ENCODE data around the gene ATRN.
"Not testable (repeated sequence)": the region's sequence is repeated elsewhere in the genome, so short reads cannot be mapped to it uniquely, and the experiment has no call there.

Gene ATRN

DNA sequence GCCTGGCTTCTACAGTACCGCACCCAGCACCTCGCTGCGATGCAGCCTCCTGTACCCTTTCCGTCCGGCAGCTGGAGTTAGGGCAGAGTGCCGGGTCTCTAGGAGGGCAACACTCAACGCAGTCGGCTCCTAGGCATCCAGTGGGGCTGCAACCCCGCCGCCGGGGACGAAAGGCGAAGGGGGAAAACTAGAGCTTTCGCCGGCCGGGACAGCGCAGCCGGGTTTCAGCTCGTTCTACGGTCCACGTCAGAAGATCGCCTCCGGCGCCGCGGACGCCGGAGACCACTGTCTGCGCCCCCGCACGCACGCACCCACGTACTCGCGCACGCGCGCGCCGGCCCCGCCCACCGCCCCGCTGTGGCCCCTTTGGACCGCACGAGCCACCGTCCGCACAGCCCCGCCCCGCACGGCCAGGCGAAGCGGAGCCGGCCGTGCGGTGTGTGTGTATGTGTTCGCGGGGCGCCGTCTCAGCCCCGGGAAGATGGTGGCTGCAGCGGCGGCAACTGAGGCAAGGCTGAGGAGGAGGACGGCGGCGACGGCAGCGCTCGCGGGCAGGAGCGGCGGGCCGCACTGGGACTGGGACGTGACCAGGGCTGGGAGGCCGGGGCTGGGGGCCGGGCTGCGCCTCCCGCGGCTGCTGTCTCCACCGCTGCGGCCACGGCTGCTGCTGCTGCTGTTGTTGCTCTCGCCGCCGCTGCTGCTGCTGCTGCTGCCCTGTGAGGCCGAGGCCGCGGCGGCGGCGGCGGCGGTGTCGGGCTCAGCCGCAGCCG lies at the start of gene ATRN:
ATRN (plus strand) TSS at position 392 of the 770 bp plus-strand sequence; CDS start at position 482, 90 bp downstream.
- peak; percentile 84 for DNase-seq

DNA sequence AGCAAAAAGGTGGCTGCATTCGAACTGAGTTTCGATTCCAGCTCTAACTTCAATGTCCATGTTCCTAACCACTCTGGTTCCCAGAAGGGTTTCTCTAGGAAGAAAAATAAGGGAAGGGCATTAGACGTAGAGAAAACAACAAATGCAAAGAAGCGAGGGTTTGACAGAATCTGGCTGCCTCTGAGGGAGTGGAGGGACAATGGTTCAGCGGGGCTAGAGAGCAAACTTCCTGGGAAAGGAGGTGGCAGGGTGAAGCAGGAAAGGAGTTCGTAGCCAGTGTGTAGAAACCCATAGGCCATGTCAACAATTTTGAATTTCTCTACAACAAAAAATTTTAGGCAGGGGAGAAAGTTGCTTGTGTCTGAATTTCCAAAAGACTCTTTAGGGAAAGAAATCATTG lies 48.8 kb upstream of the ATRN start:
- no peak for DNase-seq

DNA sequence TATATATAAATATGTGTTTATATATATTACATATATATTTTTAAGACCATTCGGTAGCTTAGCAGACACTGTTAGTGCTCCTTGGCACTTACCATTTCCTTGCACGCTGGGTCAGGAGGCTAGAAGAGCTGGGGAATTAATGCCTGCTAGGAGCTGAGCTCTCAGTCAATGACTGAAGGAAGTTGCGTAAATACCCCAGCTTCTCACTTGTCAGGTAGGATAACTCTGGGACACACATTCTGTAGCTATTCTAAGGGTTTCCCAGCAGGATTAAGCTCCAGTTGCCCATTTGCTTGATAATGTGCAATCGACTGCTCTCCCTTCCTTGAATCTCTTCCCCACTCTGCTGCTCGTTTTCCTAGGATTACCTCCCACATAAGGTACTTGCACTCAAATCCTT lies 47.7 kb upstream of the ATRN start:
- DNase-seq = no peak

DNA sequence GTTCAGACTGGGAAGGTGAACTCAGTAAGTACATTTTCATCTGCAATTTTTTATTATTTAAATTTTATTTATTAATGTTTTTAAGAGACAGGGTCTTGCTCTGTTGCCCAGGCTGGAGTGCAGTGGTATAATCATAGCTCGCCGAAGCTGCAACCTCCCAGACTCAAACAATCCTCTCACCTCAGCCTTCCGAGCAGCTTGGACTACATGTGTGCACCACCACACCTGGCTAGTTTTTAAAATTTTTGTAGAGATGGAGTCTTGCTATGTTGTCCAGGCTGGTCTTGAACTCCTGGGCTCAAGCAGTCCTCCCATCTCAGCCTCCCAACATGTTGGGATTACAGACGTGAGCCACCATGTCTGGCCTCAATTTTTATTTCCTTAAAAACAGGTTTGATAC lies 44.1 kb upstream of the ATRN start:
- not testable (repeated sequence) for DNase-seq

DNA sequence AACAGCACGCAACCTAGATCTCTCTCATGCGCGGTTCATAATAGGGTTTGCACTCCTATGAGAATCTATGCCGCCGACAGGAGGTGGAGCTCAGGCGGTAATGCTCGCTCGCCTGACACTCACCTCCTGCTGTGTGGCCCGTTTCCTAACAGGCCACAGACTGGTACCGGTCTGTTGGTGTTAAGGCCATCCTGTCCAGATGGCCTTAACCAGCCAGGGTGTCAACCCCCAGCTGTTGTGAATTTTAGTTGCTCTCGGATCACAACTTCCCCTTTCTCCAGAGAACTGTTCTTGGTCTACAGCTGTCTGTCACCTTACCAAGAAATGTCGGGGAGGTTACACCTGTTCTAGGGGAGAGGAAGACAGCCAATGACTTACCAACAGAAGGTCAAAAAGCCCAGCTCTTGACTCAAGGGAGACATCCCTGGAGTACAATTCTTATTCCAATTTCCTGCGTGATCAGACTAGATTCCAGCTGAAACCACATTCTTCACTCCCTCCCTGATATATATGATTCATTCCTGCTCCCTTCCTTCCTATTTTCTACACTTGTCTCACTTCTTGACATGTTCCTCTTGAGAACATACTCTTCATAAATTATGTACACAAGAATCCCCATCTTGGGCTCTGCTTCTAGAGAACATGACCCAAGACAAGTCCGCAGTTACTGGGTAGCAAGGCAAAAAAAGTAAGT lies 40.3 kb upstream of the ATRN start:
- peak; percentile 21 for DNase-seq

DNA sequence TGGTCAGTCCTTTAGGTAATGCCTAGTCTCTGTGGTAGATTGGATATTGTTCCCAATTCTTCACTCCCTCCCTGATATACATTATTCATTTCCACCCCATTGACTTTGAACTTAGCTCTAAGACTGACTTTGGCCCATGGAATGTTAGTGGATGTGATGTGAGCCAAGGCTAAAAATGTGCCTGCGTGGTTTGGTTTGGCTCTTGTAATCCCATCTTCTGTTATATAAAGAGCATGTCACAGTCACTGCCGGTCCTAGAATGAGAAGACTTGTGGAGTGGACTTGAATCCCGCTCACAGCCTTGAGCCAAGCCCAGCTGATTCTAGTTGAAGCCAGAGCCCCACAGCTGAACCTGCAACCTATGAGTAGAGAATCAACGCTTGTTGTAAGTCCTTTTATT lies 39.7 kb upstream of the ATRN start:
- DNase-seq = no peak

DNA sequence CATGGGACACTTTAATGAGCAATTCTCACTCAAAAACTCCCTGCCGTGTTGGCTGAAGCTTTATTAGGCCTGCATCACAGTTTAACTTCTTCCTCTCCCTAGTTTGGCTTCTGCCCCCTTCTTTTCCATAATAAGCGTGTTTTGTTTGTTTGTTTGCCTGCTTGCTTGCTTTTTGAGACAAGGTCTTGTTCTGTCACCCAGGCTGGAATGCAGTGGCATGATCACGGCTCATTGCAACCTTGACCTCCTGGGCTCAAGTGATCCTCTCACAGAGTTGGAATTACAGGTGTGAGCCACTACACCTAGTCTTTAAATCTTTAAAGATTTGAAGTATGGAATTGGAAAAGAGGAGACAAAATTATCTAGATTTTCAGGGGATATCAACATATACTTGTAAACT lies 38.0 kb upstream of the ATRN start:
- DNase-seq = no peak

DNA sequence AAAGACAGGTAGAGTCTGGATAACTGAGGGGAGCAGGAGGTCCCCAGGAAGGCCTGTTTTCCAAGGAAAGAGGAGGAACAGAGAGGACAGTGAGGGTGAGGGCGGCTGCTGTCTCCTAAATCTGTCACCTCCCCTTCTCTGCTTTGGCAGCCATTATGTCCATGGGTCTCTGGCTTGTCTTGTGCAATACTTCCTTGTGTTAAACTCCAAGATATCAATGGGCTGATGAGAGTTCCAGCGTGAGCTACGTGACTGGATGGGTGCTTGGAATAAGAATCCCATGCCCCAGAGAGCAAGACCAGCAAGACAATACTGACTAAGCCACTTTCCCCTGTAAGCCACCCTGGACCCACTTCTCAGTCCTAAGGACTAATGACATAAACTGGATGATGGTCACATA lies 37.1 kb upstream of the ATRN start:
- DNase-seq = no peak

DNA sequence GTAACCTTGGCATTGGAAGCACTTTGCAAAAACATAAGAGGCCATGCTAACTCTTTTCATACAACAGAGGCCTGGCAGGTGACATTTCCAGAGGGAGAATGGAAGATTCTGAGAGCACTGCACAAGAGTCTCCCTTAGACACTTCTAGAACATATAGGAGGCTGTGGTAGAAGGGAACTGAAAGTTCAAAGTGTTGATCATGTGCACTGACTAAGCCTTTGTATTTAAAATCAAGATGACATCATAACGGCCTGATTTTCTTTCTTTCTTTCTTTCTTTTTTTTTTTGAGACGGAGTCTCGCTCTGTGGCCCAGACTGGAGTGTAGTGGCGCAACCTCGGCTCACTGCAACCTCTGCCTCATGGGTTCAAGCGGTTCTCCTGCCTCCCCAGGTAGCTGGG lies 36.6 kb upstream of the ATRN start:
- DNase-seq = no peak

DNA sequence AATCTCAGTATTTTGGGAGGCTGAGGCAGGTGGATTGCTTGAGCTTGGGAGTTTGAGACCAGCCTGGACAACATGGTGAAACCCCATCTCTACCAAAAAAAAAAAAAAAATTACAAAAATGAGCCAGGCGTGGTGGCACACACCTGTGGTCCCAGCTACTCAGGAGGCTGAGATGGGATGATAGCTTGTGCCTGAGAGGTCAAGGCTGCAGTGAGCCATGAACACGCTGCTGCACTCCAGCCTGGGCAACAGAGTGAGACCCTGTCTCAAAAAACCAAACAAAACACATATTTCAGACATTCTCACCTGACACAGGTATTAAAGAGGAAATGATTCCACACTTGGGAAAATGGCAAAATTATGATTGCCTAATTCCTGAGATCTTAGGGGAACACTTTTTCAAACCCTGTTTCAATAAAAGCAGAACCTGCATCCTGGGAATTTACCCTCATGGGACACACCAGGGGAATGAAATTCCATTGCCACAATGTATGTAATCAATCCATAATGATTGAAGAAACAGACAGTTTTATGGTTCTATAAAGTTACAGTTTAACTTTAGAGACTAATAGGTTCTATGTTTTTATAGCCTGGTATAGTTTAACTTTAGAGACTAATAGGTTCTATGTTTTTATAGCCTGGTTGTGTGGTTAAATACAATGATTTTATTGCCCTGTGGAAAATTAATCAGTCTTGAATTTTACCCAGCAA lies 33.8 kb upstream of the ATRN start:
- DNase-seq = no peak

DNA sequence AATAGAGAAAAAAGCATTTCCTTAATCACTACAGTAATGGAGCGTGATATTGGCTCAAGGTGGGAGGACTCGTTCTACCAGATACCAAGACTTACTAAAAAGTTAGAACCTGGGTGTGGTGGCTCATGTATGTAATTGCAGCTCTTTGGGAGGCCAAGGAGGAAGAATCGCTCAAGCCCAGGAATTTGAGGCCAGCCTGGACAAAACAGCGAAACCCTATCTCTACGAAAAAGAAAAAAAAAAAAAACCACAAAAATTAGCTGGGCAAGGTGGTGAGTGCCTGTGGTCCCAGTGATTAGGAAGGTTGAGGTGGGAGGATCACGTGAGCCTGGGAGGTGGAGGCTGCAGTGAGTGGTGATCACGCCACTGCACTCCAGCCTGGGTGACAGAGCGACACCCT lies 24.0 kb upstream of the ATRN start:
- DNase-seq = no peak

DNA sequence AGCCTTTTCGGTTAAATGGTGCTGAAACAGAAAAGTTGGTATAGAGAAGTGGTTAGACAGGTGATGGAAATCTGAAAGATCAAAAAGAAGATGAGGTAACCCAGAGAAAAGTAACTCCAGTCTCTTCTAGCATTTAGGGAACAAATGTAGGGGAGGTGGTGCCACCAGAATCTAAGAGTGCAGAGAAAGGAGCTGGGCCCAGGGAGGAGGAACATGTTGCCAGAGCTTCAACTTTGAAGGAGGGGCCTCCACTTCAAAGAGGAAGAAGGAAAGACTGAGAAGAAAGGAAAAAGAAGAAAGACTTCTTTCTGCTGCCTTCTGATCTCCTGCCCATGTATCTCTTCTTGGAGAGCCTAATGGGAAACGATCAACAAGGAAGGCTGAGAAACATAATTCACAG lies 23.5 kb upstream of the ATRN start:
- no peak for DNase-seq

DNA sequence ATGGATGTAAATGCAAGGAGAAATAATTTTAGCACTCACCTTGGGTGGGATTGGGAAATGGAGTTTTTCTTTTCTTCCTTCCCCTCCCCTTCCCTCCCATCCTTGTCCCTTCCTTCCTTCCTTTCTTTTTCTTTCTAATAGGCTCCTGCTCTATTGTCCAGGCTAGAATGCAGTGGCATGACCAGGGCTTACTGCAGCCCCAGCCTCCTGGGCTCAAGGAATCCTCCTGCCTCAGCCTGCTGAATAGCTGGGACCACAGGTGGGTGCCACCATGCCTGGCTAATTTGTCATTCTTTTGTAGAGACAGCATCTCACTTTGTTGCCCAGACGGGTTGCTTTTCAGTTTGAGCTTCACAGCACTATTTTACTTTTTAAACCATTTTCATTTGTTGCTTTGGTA lies 21.5 kb upstream of the ATRN start:
- no peak for DNase-seq

DNA sequence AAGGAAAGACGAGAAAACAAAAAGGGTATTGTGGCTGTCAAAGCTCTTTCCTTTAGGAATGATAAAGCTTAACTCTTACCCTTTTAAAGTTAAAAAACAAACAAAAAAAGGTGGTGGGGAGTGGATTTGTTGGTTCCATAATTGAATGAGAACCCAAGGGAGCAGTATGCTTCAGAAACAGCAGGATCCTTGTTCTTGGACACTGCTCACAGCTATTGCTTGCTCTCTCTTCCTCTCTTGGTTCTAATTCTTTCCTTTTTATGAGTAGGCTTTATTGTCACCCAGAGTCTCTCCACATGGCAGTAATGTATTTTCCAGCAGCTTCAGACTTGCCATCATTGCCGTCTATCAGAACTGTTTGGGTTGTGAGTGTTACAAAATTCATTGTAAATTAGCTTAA lies 18.7 kb upstream of the ATRN start:
- no peak for DNase-seq

DNA sequence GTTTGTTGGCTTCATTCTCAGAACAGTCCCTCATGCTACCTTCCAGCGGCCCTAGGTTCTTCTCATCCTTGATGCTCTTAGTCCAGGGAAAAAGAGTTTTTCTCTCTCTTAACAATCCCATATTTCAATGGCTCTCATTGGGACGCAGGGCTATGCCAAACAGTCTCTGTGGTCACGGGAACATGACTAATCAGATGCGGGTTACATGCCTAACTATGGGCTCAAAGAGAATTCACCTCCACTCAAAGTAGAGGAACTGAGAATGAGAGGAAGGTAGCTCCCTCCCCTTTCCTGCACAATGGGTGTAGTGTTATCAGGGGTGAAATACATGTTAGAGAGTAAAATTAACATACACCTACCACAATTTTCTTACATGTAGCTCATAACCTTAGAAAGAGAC lies 18.1 kb upstream of the ATRN start:
- DNase-seq = no peak

DNA sequence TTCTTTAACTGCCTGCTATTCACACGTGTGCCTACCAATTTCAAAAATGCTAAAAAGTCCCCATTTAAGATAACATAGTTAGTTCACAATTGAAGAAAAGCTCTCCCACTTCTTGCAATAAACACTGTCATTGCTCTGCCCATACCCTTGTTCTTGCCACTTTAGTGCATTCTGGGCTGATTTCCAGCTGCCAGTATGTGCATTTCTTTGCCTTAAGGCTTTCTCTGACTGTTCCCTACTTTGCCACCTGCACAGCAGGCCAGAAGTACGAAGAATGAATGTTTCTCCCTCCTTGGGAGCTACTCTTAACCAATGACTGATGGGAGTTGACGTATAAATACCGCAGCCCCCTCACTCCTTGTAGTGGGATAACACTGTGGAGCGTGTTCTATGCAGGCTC lies 16.0 kb upstream of the ATRN start:
- no peak for DNase-seq

DNA sequence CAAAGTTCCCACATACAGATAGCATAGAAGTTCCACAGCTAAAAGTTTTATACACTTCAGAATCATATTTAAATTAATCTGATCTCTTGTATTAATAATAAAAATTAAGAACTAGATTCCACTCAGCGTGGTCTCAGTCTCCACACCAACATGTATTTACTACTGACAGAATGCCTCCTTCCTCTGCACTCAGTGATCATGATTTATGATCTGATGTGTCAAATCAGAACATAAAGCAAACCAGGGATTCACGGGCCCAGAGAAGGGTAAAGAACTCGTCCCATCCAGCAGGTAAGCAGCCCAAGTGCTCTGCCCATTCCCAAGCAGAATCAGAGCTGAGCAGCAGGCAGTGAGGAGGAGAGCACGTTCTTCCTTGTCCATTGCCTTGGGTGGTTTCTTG lies 14.2 kb upstream of the ATRN start:
- no peak for DNase-seq

DNA sequence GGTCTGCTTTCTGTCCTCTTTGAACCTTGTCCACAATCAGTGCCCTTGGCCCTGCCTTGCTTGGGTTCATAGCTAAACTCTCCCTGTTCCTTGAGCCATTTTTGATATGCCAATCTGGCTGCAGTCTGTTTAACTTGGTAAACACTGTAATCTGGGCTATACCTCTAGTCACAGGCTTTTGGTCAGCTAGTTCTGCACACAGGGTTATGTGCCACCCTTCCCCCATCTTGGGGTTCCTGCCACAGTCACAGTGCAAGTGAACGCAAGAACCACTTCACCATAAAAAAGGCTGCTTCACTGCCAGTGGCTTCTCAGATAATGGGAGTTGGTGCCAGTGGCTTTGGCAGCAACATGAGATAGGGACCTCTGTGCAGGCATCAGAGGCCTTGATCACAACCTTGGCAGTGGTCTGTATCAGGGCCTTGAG lies 10.9 kb upstream of the ATRN start:
- DNase-seq = no peak

DNA sequence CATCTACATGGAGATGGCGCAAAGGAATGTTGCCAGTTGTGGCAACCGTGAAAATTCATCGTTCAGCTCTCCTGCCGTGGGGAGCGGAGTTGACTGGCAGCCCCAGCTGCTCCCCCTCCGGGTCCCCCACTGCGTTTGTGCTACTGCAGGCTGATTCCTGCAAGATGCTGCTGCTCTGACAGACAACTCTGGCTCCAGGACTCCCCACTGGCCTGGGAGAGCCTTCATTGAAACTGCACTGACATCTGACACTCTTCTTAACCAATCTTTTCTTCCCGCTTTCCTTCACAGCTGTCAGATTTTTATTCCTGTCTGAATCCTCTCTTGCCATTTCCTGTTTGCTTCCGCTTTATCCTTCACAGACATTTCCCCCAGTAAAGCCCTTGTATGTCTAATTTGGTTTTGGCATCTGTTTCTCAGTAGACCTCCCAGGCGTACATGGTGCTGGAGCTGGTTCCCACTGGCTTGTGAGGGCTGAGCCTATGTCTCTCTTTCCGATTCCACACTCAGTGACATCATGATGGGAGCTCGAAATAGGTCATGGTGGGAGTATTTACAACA lies 9.5 kb upstream of the ATRN start:
- no peak for DNase-seq

DNA sequence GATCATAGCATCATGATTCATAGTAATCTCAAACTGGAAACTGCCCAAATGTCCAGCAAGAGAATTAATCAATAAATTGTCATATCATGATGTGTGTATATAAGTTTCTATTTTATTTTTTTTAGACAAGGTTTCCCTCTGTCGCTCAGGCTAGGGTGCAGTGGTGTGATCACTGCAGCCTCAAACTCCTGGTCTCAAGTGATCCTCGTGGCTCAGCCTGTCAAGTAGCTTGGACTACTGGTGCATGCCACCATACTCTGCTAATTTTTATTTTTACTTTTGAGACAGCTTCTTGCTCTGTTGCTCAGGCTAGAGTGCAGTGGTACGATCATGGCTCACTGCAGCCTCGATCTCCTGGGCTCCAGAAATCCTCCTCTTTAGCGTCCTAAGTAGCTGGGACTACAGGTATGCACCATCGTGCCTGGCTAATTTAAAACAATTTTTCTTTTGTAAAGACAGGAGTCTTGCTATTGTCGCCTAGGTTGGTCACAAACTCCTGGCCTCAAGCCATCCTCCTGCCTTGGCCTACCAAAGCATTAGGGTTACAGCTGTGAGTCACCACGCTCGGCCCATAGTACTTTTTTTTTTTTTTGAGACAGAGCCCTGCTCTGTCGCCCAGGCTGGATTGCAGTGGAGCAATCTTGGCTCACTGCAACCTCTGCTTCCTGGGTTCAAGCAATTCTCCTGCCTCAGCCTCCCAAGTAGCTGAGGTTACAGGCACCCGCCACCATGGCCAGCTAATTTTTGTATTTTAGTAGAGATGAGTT lies 8.7 kb upstream of the ATRN start:
- no peak for DNase-seq

DNA sequence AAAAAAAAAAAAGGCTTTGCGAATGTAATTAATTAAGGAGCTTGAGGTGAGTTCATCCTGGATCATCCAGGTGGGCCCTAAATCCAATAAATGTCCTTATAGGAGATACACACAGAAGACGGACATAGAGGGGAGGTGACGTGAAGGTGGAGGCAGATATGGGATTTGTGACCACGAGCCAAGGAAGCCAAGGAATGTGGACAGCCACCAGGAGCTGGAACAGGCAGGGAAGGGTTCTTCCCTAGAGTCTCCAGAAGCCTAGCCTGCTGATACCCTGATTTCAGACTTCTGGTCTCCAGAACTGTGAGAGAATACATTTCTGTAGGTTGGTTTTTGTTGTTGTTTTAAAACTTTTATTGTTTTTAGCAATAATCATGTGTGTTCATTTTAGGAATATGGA lies 6.7 kb upstream of the ATRN start:
- no peak for DNase-seq

DNA sequence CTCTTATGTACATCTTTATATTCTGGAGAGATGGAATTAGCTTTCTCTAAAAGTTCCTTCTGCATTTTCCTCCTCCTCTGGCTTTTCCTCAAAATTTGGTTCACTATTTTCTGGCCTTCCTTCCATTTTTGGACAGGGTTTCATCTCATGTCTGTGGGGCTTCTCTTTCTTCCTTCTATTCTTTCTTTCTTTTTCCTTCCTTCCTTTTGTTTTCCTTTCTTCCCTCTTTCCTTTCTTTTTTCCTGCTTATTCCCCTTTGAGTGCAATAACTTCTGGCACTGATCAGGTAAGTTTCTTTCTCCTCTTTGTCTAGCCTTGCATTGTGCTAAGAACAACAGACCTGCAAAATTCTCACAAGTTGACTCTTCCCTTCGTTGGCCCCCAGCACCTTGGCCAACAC lies 5.5 kb upstream of the ATRN start:
- no peak for DNase-seq

DNA sequence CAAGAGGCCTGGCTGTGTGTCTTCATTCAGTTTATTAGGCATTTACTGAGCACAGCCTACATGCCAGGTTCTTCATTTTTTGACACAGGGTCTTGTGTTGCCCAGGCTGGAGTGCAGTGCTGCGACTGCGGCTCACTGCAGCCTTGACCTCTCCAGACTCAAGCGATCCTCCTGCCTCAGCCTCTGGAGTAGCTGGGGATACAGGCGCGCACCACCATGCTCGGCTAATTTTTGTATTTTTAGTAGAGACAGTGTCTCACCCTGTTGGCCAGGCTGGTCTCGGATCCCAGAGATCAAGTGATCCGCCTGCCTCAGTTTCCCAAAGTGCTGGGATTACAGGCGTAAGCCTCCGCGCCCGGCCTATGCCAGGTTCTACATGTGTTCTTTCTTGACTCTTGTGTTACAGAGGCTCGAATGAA lies 601 bp upstream of the ATRN start:
- DNase-seq = no peak
